ENCODE measurements around the gene RGMA. TPM values are rescaled to one million over a fixed set of nuclear protein-coding genes. Genes with fewer than 3 reads are reported as not detected.
A peak's percentile ranks its signal among the peaks of the same experiment; 100 is the strongest.

The RGMA gene
- total RNA-seq, 1 experiment from 2014 or later = 5.5 TPM

DNA sequence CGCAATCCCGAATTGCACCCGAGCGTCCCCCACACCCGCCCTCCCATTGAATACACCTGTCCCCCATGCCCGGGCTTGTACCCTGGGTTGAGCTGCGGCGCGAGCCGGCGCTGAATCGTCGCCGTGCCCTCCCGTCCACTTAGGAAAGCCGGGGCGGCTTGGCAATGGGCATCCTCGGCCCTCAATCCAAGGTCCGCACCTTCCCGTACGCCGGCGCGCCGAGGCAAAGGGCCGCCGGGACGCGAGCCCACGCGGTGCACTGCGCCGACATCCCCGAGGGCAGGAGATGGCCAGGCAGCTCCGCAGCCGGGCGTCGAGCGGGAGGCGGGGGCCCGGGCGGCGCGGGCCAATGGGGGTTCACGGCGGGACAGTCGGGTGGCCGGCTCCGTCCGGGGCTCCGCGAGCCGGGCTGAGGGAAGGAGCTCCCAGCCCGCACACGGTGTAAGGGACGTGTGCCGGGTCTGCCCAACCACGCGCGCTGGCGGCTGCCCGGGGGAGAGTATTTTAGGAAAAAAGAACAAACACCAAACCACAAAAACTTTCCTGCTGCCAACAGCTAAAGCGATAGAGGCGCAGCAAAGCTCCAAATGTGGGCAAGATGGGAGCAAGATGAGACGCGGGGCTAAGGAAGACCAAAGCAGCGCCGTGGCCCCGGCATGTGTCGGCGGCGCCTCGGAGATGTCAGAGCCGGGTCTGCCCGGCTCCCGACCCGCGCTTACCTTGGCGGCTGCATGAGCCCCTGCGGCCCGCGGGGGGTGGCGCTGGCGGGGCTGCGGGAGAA lies 621 bp downstream of the RGMA start:
- Histone ChIP-seq H3K9ac (ENCODE audit: low read length) (no peak overlapping the region), H3K9me2 (ENCODE audit: insufficient read depth) (no peaks in the 10 kb centered on the region), H3K27me3 (ENCODE audit: insufficient read depth, low read length) (peaks cover 35% of the 10 kb centered on the region), H3K4me1 (ENCODE audit: control insufficient read depth in 1 of 2, insufficient read depth in 2 of 2, low read length in 2 of 2) (peaks cover 0 to 5% of the 10 kb centered on the region in 2 experiments; a peak in 1 of 4 replicates), H3K4me2 (ENCODE audit: low read length) (no peak overlapping the region), H3K36me3 (ENCODE audit: control insufficient read depth in 1 of 2, insufficient read depth in 2 of 2, low read length in 2 of 2) (no peaks in the 10 kb centered on the region), H3K4me3 (replicated peaks in 1 of 2; ENCODE audit: low read depth in 1 of 2, low read length in 2 of 2) (no peak overlapping the region), H3K27ac (ENCODE audit: low read depth, low read length) (no peak overlapping the region), H3K79me2 (ENCODE audit: insufficient read depth, low read length) (no peaks in the 10 kb centered on the region), H3K9me3 (ENCODE audit: control insufficient read depth in 1 of 2, insufficient read depth in 1 of 2, low read depth in 1 of 2, low read length in 2 of 2) (no peaks in the 10 kb centered on the region), H4K20me1 (ENCODE audit: insufficient read depth) (no peaks in the 10 kb centered on the region), H2AFZ (ENCODE audit: low read depth, low read length, poor library complexity, severe bottlenecking) (no peak overlapping the region)
- DNase-seq (ENCODE audit: low read depth, low spot score) (no peak), ATAC-seq (peak; percentile 23)
- ChIA-PET RAD21 (ENCODE audit: low non-redundant PET in 1 of 2, low total read pairs in 2 of 2, uncharacterized antibody in 2 of 2, unreplicated experiment in 2 of 2) (interaction anchor here in 1 of 2 experiments (1.2 kb wide), 1 partner anchor 1032 kb away, joined by 6 read pairs; no protein-coding TSS in a partner anchor), CTCF (interaction anchor here (0.8 to 2.1 kb wide), 8 partner anchors 11 to 1031 kb away, joined by 4 to 15 read pairs (median 8); no protein-coding TSS in a partner anchor), POLR2A (no interaction called here)
- intact Hi-C loops (cut with micrococcal nuclease) = loop anchor here (10.0 kb wide), 1 partner anchor 886 kb away; no protein-coding TSS in a partner anchor
- no TSS peak for BruUV-seq (replicated peaks)
- TF ChIP-seq MAX (IDR thresholded peaks at IDR 0.05) (no peak), ATF3 (IDR thresholded peaks at IDR 0.05) (no peak), SRF (IDR thresholded peaks at IDR 0.05; ENCODE audit: low read depth) (no peak)

GRCh38 chr15:93087825-93088199 lies 1.2 kb downstream of the RGMA start:
- RAD21 ChIA-PET (ENCODE audit: low non-redundant PET in 1 of 2, low total read pairs in 2 of 2, uncharacterized antibody in 2 of 2, unreplicated experiment in 2 of 2) = interaction anchor here in 1 of 2 experiments (1.2 kb wide), 1 partner anchor 1032 kb away, joined by 6 read pairs; no protein-coding TSS in a partner anchor
- H3K27me3 ChIP-seq (ENCODE audit: insufficient read depth, low read length) = peaks cover 40% of the 10 kb centered on the region

More at GRCh38 chr15:93087825-93088199, 1.2 kb downstream of the RGMA start:
- no peaks in the 10 kb centered on the region for H3K9me2 ChIP-seq (ENCODE audit: insufficient read depth)
- peaks cover 0 to 5% of the 10 kb centered on the region in 2 experiments; a peak in 1 of 4 replicates for H3K4me1 ChIP-seq (ENCODE audit: control insufficient read depth in 1 of 2, insufficient read depth in 2 of 2, low read length in 2 of 2)
- BruUV-seq (replicated peaks) = no TSS peak
- H3K4me3 ChIP-seq (replicated peaks in 1 of 2; ENCODE audit: low read depth in 1 of 2, low read length in 2 of 2) = no peak overlapping the region
- no peak for TF ChIP-seq ATF3 (IDR thresholded peaks at IDR 0.05)
- peak; percentile 77 for TF ChIP-seq RAD21 (IDR thresholded peaks at IDR 0.05; ENCODE audit: low read depth)
- no peak for TF ChIP-seq YY1 (IDR thresholded peaks at IDR 0.05; ENCODE audit: extremely low read depth, insufficient replicate concordance, low read depth, low read length)
- no peak for TF ChIP-seq MAX (IDR thresholded peaks at IDR 0.05)
- TF ChIP-seq POLR2AphosphoS5 (IDR thresholded peaks at IDR 0.05; ENCODE audit: low read depth, low read length) = no peak
- TF ChIP-seq POLR2A (IDR thresholded peaks at IDR 0.05; ENCODE audit: borderline replicate concordance, extremely low read depth, insufficient read depth, insufficient read length) = no peak
- TF ChIP-seq CTCF (IDR thresholded peaks at IDR 0.05 in 2 of 3, conservative IDR thresholded peaks at IDR 0.05 in 1 of 3; ENCODE audit: borderline replicate concordance in 1 of 3, insufficient read depth in 1 of 3, low read depth in 2 of 3, low read length in 2 of 3) = peak; percentile 63 to 89 (median 87); a peak in 5 of 6 replicates
- no peak for TF ChIP-seq FOSL1 (IDR thresholded peaks at IDR 0.05; ENCODE audit: low read depth)
- TF ChIP-seq ELF1 (IDR thresholded peaks at IDR 0.05; ENCODE audit: borderline replicate concordance, low read depth) = no peak
- TF ChIP-seq EZH2 (IDR thresholded peaks at IDR 0.05) = no peak
- no peak for TF ChIP-seq CEBPB (IDR thresholded peaks at IDR 0.05; ENCODE audit: low read depth)
- no peak for TF ChIP-seq JUND (IDR thresholded peaks at IDR 0.05)
- H3K79me2 ChIP-seq (ENCODE audit: insufficient read depth, low read length) = no peaks in the 10 kb centered on the region
- no peaks in the 10 kb centered on the region for H3K36me3 ChIP-seq (ENCODE audit: control insufficient read depth in 1 of 2, insufficient read depth in 2 of 2, low read length in 2 of 2)
- peak overlapping the region; percentile 77 for H2AFZ ChIP-seq (ENCODE audit: low read depth, low read length, poor library complexity, severe bottlenecking)
- ChIA-PET POLR2A (no interaction called here), CTCF (interaction anchor here (0.8 to 2.1 kb wide), 9 partner anchors 10 to 1032 kb away, joined by 3 to 15 read pairs (median 5); no protein-coding TSS in a partner anchor)
- ATAC-seq (peak; percentile 93), DNase-seq (ENCODE audit: low read depth, low spot score) (peak; percentile 22)
- H4K20me1 ChIP-seq (ENCODE audit: insufficient read depth) = no peaks in the 10 kb centered on the region
- H3K4me2 ChIP-seq (ENCODE audit: low read length) = 0 out of 2 replicates have a peak overlapping the region, but pooled peaks have one; percentile 15
- no peak overlapping the region for H3K9ac ChIP-seq (ENCODE audit: low read length)
- no peaks in the 10 kb centered on the region for H3K9me3 ChIP-seq (ENCODE audit: control insufficient read depth in 1 of 2, insufficient read depth in 1 of 2, low read depth in 1 of 2, low read length in 2 of 2)
- no peak overlapping the region for H3K27ac ChIP-seq (ENCODE audit: low read depth, low read length)
- intact Hi-C loops (cut with micrococcal nuclease) = loop anchor here (1.0 to 10.0 kb wide), 2 partner anchors 887 to 1032 kb away; no protein-coding TSS in a partner anchor
